H1 (cell line): ENCODE results near the gene SLC35D2. TPM values are rescaled to one million over a fixed set of nuclear protein-coding genes. Genes with fewer than 3 reads are reported as not detected.

Experiments used
- CTCF ChIA-PET: fragments of 300-600 bp; sonication (Branson Sonifier 250); formaldehyde crosslinking; loops from one replicate; lab custom pipeline; 2021; ENCODE audit not compliant: partially characterized antibody; lab: Charles Lee
- POLR2A ChIA-PET: fragments of 300-600 bp; sonication (Branson Sonifier 250); formaldehyde crosslinking; loops from one replicate; lab custom pipeline; 2021; ENCODE audit warnings: inconsistent platforms; ENCODE audit not compliant: partially characterized antibody; lab: Charles Lee
- DNase-seq, 2 experiments: peaks; one replicate each; pipeline versions ENCODE4 v3.0.0 to v3.0.0-alpha.2; 2010 to 2022; ENCODE audit warnings: low spot score in 2 of 2, low read depth in 1 of 2, mixed read lengths in 1 of 2
- FAIRE-seq: peaks from 2 replicates; lab custom pipeline; 2011; peaks lifted over from hg19 to GRCh38; lab: Jason Lieb, UNC
- H2AFZ ChIP-seq: 2 replicates; pipeline ENCODE4 v1.8.1; 2012; ENCODE audit warnings: low read length, inconsistent platforms
- H2AK5ac ChIP-seq: 2 replicates; pipeline ENCODE4 v1.6.1; 2013; ENCODE audit warnings: low read depth, low read length
- H2BK120ac ChIP-seq: replicated peaks from 2 replicates; pipeline ENCODE3; 2013; ENCODE audit warnings: low read depth, low read length, inconsistent platforms
- H2BK12ac ChIP-seq: 2 replicates; pipeline ENCODE4 v1.6.1; 2013; ENCODE audit warnings: low read depth, low read length
- H2BK15ac ChIP-seq: 2 replicates; pipeline ENCODE4 v1.6.1; 2013; ENCODE audit warnings: low read length
- H2BK20ac ChIP-seq: 2 replicates; pipeline ENCODE4 v1.6.1; 2013; ENCODE audit warnings: low read length
- H2BK5ac ChIP-seq: 2 replicates; pipeline ENCODE4 v1.6.1; 2013; ENCODE audit warnings: low read depth, low read length
- H3K14ac ChIP-seq: 2 replicates; pipeline ENCODE4 v1.6.1; 2013; ENCODE audit warnings: inconsistent platforms; ENCODE audit not compliant: insufficient read length
- H3K18ac ChIP-seq: 2 replicates; pipeline ENCODE4 v1.6.1; 2013; ENCODE audit warnings: low read length; ENCODE audit errors: extremely low read depth
- H3K23ac ChIP-seq: 2 replicates; pipeline ENCODE4 v1.6.1; 2013; ENCODE audit warnings: inconsistent platforms; ENCODE audit not compliant: insufficient read length
- H3K23me2 ChIP-seq: 2 replicates; pipeline ENCODE4 v1.6.1; 2013; ENCODE audit warnings: low read depth, low read length
- H3K27ac ChIP-seq: 2 replicates; pipeline ENCODE4 v1.6.1; 2011; ENCODE audit warnings: low read depth, low read length, inconsistent platforms
- H3K27me3 ChIP-seq, 4 experiments: replicated peaks in 1 of 4; 1 replicate in 1 of 4; 2 replicates in 3 of 4; pipeline versions ENCODE4 v1.6.1 to v1.8.1; 2011 to 2013; ENCODE audit warnings: low read length in 3 of 4, mild to moderate bottlenecking in 3 of 4, inconsistent platforms in 2 of 4, mixed read lengths in 2 of 4, moderate library complexity in 1 of 4; ENCODE audit not compliant: control insufficient read depth in 3 of 4, insufficient read depth in 3 of 4; ENCODE audit errors: extremely low read depth in 1 of 4
- H3K36me3 ChIP-seq, 4 experiments: 2 replicates each; pipeline versions ENCODE4 v1.6.1 to v1.8.1; 2011 to 2013; ENCODE audit warnings: mild to moderate bottlenecking in 4 of 4, low read length in 3 of 4, moderate library complexity in 2 of 4, control low read depth in 1 of 4, inconsistent platforms in 1 of 4; ENCODE audit not compliant: insufficient read depth in 4 of 4, control insufficient read depth in 2 of 4
- H3K4ac ChIP-seq: replicated peaks from 2 replicates; pipeline ENCODE3; 2013; ENCODE audit warnings: low read length, low read depth, mixed read lengths, inconsistent platforms; ENCODE audit not compliant: insufficient read length
- H3K4me1 ChIP-seq, 4 experiments: replicated peaks in 1 of 4; 1 replicate in 1 of 4; 2 replicates in 3 of 4; pipeline versions ENCODE4 v1.6.1 to v1.8.1; 2011 to 2013; ENCODE audit warnings: low read length in 3 of 4, inconsistent platforms in 2 of 4, mixed read lengths in 1 of 4; ENCODE audit not compliant: insufficient read depth in 4 of 4, control insufficient read depth in 3 of 4
- H3K4me2 ChIP-seq, 2 experiments: 2 replicates each; pipeline versions ENCODE4 v1.6.1 to v1.8.1; 2011 to 2013; ENCODE audit warnings: low read depth in 2 of 2, low read length in 2 of 2, control low read depth in 1 of 2, inconsistent platforms in 1 of 2, mild to moderate bottlenecking in 1 of 2; ENCODE audit not compliant: insufficient read depth in 1 of 2
- H3K4me3 ChIP-seq, 4 experiments: fragments of 200-600, 300-600 bp in 1 of 4; sonication (generic), shearing (Covaris generic), sonication (Bioruptor Twin) in 1 of 4; 2 replicates each; pipeline versions ENCODE4 v1.5.1 to v1.8.1; 2011 to 2016; ENCODE audit warnings: low read length in 4 of 4, low read depth in 3 of 4, control low read depth in 2 of 4, inconsistent platforms in 2 of 4, mild to moderate bottlenecking in 2 of 4, mixed read lengths in 1 of 4, moderate library complexity in 1 of 4; ENCODE audit not compliant: insufficient read depth in 2 of 4; ENCODE audit errors: extremely low read depth in 1 of 4
- H3K56ac ChIP-seq: replicated peaks from 2 replicates; pipeline ENCODE3; 2013; ENCODE audit warnings: low read depth, mild to moderate bottlenecking, mixed read lengths, low read length, inconsistent platforms; ENCODE audit not compliant: insufficient read length
- H3K79me1 ChIP-seq: 2 replicates; pipeline ENCODE4 v1.6.1; 2013; ENCODE audit warnings: low read depth, low read length, control low read depth
- H3K79me2 ChIP-seq, 2 experiments: 2 replicates each; pipeline versions ENCODE4 v1.6.1 to v1.8.1; 2012 to 2013; ENCODE audit warnings: low read length in 2 of 2, mild to moderate bottlenecking in 2 of 2, inconsistent platforms in 1 of 2; ENCODE audit not compliant: insufficient read depth in 2 of 2, control insufficient read depth in 1 of 2
- H3K9ac ChIP-seq, 4 experiments: replicated peaks in 1 of 4; 1 replicate in 1 of 4; 2 replicates in 3 of 4; pipeline versions ENCODE4 v1.6.1 to v1.8.1; 2011 to 2013; ENCODE audit warnings: low read depth in 3 of 4, low read length in 3 of 4, control low read depth in 2 of 4, mild to moderate bottlenecking in 2 of 4, moderate library complexity in 2 of 4, inconsistent platforms in 1 of 4; ENCODE audit errors: extremely low read depth in 1 of 4
- H3K9me3 ChIP-seq, 2 experiments: 2 replicates each; pipeline versions ENCODE4 v1.6.1 to v1.8.1; 2012 to 2013; ENCODE audit warnings: mild to moderate bottlenecking in 2 of 2, moderate library complexity in 2 of 2, control low read depth in 1 of 2, inconsistent platforms in 1 of 2, low read depth in 1 of 2, low read length in 1 of 2, mixed read lengths in 1 of 2; ENCODE audit not compliant: insufficient read depth in 2 of 2
- H4K20me1 ChIP-seq, 2 experiments: replicated peaks in 1 of 2; 2 replicates each; pipeline versions ENCODE3 to v1.8.1; 2011 to 2013; ENCODE audit warnings: inconsistent platforms in 2 of 2, low read length in 2 of 2, mild to moderate bottlenecking in 1 of 2; ENCODE audit not compliant: insufficient read depth in 2 of 2, control insufficient read depth in 1 of 2
- H4K5ac ChIP-seq: 2 replicates; pipeline ENCODE4 v1.6.1; 2013; ENCODE audit warnings: low read length, low read depth, mixed read lengths, inconsistent platforms; ENCODE audit not compliant: insufficient read length
- H4K8ac ChIP-seq: 2 replicates; pipeline ENCODE4 v1.8.0; 2013; ENCODE audit warnings: mild to moderate bottlenecking, moderate library complexity, low read length, inconsistent platforms; ENCODE audit not compliant: insufficient read depth; ENCODE audit errors: extremely low read depth
- H4K91ac ChIP-seq: replicated peaks from 2 replicates; pipeline ENCODE3; 2013; ENCODE audit warnings: low read length, mixed read lengths, inconsistent platforms; ENCODE audit not compliant: insufficient read length
- NRF1 ChIP-seq: IDR thresholded peaks from 2 replicates; pipeline ENCODE4 v1.6.1; 2011; ENCODE audit warnings: mild to moderate bottlenecking, low read depth, low read length, improper control_type of control experiment
- RBBP5 ChIP-seq: IDR thresholded peaks from 2 replicates; pipeline ENCODE4 v1.7.1; 2012; ENCODE audit warnings: low read depth, mild to moderate bottlenecking, inconsistent platforms, low read length, moderate library complexity, borderline replicate concordance
- SIN3A ChIP-seq, 2 experiments: IDR thresholded peaks in 1 of 2; conservative IDR thresholded peaks in 1 of 2; 2 replicates each; pipeline ENCODE4 v1.6.1; 2011 to 2012; ENCODE audit warnings: low read length in 2 of 2, improper control_type of control experiment in 1 of 2, low read depth in 1 of 2, mild to moderate bottlenecking in 1 of 2
- SP4 ChIP-seq: IDR thresholded peaks from 2 replicates; pipeline ENCODE4 v1.6.1; 2012; ENCODE audit warnings: low read length, inconsistent platforms
- TAF7 ChIP-seq: optimal IDR thresholded peaks from 2 replicates; pipeline ENCODE3; 2011; ENCODE audit warnings: low read depth, mild to moderate bottlenecking, inconsistent platforms, low read length, moderate library complexity, borderline replicate concordance
- TBP ChIP-seq: IDR thresholded peaks from 2 replicates; pipeline ENCODE4 v1.6.1; 2011; ENCODE audit warnings: low read depth, low read length, improper control_type of control experiment
- polyA plus RNA-seq, 7 experiments: library from polyadenylated mRNA; depleted of rRNA in 3 of 7; stranded (reverse) in 5 of 7; unstranded in 2 of 7; fragments of >200 nt in 5 of 7; fragments of 200-250 nt in 2 of 7; gene quantifications; 1 replicate in 5 of 7; 2 replicates in 1 of 7; 4 replicates in 1 of 7; pipeline versions ENCODE4 v1.2.1 to v1.2.3, GENCODE V29; 2011 to 2013; ENCODE audit warnings: missing spikeins in 2 of 7, mixed read lengths in 2 of 7
- total RNA-seq: library from RNA; stranded (reverse); fragmentation: NEBNext Ultra II Directional; extraction: Animal tissue kit (Norgen Biotek cat#: 25700); gene quantifications from 2 replicates; pipeline ENCODE4 v1.2.1, GENCODE V29; 2021
- TF ChIP-seq, protein P1 (sequence below): IDR thresholded peaks from 2 replicates; pipeline ENCODE4 v1.6.1; 2012; ENCODE audit warnings: low read length, inconsistent platforms
- TF ChIP-seq, protein P2 (sequence below): IDR thresholded peaks from 2 replicates; pipeline ENCODE4 v1.6.1; 2011; ENCODE audit warnings: low read depth, mild to moderate bottlenecking, low read length; ENCODE audit not compliant: insufficient read depth

SLC35D2 gene
- total and polyA plus RNA-seq, 2 of the 8 experiments (the other 6 are each of a cell fraction or from before 2014, with no cell fraction given) = 9.6 to 11.5 TPM

DNA sequence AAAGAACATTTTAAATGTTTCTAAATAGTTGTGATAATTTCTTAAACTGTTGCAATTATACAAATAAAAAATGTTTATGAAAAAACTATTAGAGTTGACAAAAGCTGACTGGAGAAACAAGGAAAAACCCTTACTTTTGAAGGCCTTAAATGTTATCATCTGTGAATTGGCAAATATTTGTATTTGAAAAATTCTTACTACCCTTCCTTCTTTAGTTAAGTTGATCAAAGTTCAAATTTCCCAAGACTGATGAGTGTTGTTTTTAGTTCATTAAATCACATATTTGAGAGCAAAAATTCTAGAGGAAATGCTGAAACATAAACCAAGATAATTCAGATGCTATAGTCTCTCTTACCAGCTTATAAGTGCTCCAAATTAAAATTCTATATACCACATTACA, 2.6 kb upstream of the SLC35D2 start:
- Histone ChIP-seq H3K27me3 (no peaks in the 10 kb centered on the region), H3K56ac (no peak overlapping the region), H3K23ac (no peak overlapping the region), H3K36me3 (peaks cover 1 to 45% (median 26%) of the 10 kb centered on the region in 4 experiments), H3K4me3 (no peak overlapping the region), H4K91ac (no peak overlapping the region), H3K4me1 (peaks cover 0 to 5% (median 1%) of the 10 kb centered on the region in 4 experiments; a peak in 3 of 7 replicates), H2BK120ac (no peak overlapping the region), H2AFZ (no peak overlapping the region), H3K9ac (no peak overlapping the region), H3K18ac (no peak overlapping the region), H3K14ac (no peak overlapping the region), H4K5ac (no peak overlapping the region), H3K9me3 (no peaks in the 10 kb centered on the region), H2BK5ac (no peak overlapping the region), H3K79me2 (no peaks in the 10 kb centered on the region), H3K79me1 (no peaks in the 10 kb centered on the region), H4K8ac (no peak overlapping the region), H2BK20ac (no peak overlapping the region), H2BK15ac (no peak overlapping the region), H2BK12ac (no peak overlapping the region), H3K4ac (no peak overlapping the region), H3K23me2 (peaks cover 4% of the 10 kb centered on the region; the same call in 1 of the 2 replicates), H3K27ac (no peak overlapping the region), H2AK5ac (no peak overlapping the region), H4K20me1 (peaks cover 0 to 1% of the 10 kb centered on the region in 2 experiments), H3K4me2 (no peak overlapping the region)
- ChIA-PET POLR2A (no interaction called here), CTCF (interaction anchor here (0.6 to 1.0 kb wide), 2 partner anchors 11 to 280 kb away, joined by 3 to 4 read pairs; no protein-coding TSS in a partner anchor)
- FAIRE-seq (no peak), DNase-seq (no peak)
- no peak for TF ChIP-seq TAF7
- TF ChIP-seq TBP = no peak
- no peak for TF ChIP-seq NRF1
- TF ChIP-seq, protein P1, sequence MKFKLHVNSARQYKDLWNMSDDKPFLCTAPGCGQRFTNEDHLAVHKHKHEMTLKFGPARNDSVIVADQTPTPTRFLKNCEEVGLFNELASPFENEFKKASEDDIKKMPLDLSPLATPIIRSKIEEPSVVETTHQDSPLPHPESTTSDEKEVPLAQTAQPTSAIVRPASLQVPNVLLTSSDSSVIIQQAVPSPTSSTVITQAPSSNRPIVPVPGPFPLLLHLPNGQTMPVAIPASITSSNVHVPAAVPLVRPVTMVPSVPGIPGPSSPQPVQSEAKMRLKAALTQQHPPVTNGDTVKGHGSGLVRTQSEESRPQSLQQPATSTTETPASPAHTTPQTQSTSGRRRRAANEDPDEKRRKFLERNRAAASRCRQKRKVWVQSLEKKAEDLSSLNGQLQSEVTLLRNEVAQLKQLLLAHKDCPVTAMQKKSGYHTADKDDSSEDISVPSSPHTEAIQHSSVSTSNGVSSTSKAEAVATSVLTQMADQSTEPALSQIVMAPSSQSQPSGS = no peak
- TF ChIP-seq, protein P2, sequence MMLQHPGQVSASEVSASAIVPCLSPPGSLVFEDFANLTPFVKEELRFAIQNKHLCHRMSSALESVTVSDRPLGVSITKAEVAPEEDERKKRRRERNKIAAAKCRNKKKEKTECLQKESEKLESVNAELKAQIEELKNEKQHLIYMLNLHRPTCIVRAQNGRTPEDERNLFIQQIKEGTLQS = no peak
- no peak for TF ChIP-seq RBBP5
- no peak for TF ChIP-seq SIN3A (conservative IDR thresholded peaks at IDR 0.05 in 1 of 2, IDR thresholded peaks at IDR 0.05 in 1 of 2; ENCODE audit: low read depth in 1 of 2, low read length in 2 of 2)
- no peak for TF ChIP-seq SP4
